DOHH2 (cell line): Measurements from ENCODE around the gene CDKN2B-AS1.

ENCODE experiments used
- EZH2phosphoT487 ChIP-seq: fragments of 200-600 bp; sonication (generic); IDR thresholded peaks from 2 replicates; pipeline ENCODE4 v1.6.1; 2017; ENCODE audit warnings: borderline replicate concordance, mild to moderate bottlenecking, antibody characterized with exemption, low read length, moderate library complexity, mixed read lengths
- TF ChIP-seq, protein P1 (sequence below): fragments of 200-600 bp; sonication (generic); IDR thresholded peaks from one replicate; pipeline ENCODE4 v1.5.1; 2014; ENCODE audit warnings: antibody characterized with exemption, mild to moderate bottlenecking, low read depth, low read length; ENCODE audit not compliant: poor library complexity, severe bottlenecking

DNA sequence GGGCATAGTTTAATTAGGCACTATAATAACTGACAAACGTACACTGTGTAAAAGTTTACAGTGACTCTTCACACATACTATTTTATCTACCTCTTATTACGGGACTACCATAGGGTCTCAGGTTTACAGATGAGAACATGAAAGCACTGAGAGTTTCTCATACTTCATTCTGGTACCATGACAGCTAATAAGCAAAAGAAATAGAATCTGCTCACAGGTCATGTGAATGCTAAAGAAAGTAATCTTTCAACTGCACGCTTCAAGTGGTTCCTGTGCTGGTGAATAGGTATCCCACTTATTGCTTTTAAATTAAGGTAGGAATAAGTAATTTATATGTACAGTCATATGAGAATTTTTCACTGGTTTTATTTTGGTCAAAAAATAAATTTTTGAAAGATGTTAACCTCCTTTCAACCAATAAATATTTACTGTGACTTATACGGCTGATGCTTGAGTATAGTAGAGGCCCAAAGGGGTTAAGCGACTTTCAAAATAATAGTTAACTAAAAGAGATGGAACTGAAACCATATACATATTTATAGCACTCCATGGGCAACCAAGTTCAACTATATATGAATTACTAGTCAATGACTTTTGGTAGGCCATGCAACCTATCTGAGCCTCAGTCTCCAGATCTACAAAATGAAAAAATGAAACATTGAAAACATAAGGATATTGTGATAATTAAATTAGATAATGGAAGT is 8.5 kb upstream of the CDKN2B-AS1 start:
- TF ChIP-seq, protein P1, sequence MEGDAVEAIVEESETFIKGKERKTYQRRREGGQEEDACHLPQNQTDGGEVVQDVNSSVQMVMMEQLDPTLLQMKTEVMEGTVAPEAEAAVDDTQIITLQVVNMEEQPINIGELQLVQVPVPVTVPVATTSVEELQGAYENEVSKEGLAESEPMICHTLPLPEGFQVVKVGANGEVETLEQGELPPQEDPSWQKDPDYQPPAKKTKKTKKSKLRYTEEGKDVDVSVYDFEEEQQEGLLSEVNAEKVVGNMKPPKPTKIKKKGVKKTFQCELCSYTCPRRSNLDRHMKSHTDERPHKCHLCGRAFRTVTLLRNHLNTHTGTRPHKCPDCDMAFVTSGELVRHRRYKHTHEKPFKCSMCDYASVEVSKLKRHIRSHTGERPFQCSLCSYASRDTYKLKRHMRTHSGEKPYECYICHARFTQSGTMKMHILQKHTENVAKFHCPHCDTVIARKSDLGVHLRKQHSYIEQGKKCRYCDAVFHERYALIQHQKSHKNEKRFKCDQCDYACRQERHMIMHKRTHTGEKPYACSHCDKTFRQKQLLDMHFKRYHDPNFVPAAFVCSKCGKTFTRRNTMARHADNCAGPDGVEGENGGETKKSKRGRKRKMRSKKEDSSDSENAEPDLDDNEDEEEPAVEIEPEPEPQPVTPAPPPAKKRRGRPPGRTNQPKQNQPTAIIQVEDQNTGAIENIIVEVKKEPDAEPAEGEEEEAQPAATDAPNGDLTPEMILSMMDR, result no peak
- TF ChIP-seq EZH2phosphoT487, result no peak
